ENCODE measurements around the gene ACSF2.

GRCh38 chr17:50440838-50441829, 15.1 kb downstream of the ACSF2 start:
- no peak for TF ChIP-seq CTCF (optimal IDR thresholded peaks at IDR 0.05 in 1 of 3, IDR thresholded peaks at IDR 0.05 in 1 of 3, conservative IDR thresholded peaks at IDR 0.05 in 1 of 3; ENCODE audit: extremely low read depth in 1 of 3, insufficient read depth in 2 of 3, low read length in 3 of 3)
- TF ChIP-seq EZH2 (IDR thresholded peaks at IDR 0.05; ENCODE audit: low read length): no peak
